ENCODE measurements around the gene TNFSF15. TPM values are rescaled to one million over a fixed set of nuclear protein-coding genes. Genes with fewer than 3 reads are reported as not detected.

Gene TNFSF15
- total and polyA plus RNA-seq, 4 experiments from 2014 or later, result 0.06 to 0.11 TPM; not detected in 2

- Mint-ChIP-seq H3K4me1 (peaks cover 3 to 7% (median 6%) of the 10 kb centered on the region in 4 donors), H3K36me3 (no peaks in the 10 kb centered on the region), H3K27me3 (no peaks in the 10 kb centered on the region), H3K4me3 (no peak overlapping the region), H3K9me3 (no peaks in the 10 kb centered on the region), H3K27ac (peak overlapping the region in 1 of 7 donors; percentile 16)
- POLR2A ChIA-PET (ENCODE audit: partially characterized antibody), result no interaction called here
- Histone ChIP-seq H3K9me3 (ENCODE audit: control insufficient read depth in 1 of 2, low read length in 2 of 2) (no peaks in the 10 kb centered on the region), H3K36me3 (ENCODE audit: insufficient read depth, low read length) (no peaks in the 10 kb centered on the region), H3K4me1 (ENCODE audit: insufficient read depth, low read length) (no peaks in the 10 kb centered on the region), H3K4me3 (ENCODE audit: low read length in 2 of 2) (no peak overlapping the region), H3K27ac (ENCODE audit: low read depth, low read length) (no peak overlapping the region), H3K27me3 (ENCODE audit: insufficient read depth, low read length) (no peaks in the 10 kb centered on the region)
- no peak for DNase-seq
- intact Hi-C loops (cut with micrococcal nuclease), result loop anchor here (10.0 kb wide), 1 partner anchor 50 kb away; no protein-coding TSS in a partner anchor
- CTCF ChIA-PET (ENCODE audit: partially characterized antibody), result interaction anchor here (1.2 kb wide), 1 partner anchor 14 kb away, joined by 3 read pairs; no protein-coding TSS in a partner anchor
Observed at GRCh38 chr9:114825126-114825795, 19.4 kb upstream of the TNFSF15 start.

GRCh38 chr9:114824110-114824509 lies 18.3 kb upstream of the TNFSF15 start:
- H3K36me3 ChIP-seq (ENCODE audit: insufficient read depth, low read length), result no peaks in the 10 kb centered on the region
- intact Hi-C loops (cut with micrococcal nuclease), result loop anchor here (10.0 kb wide), 1 partner anchor 49 kb away; no protein-coding TSS in a partner anchor
- CTCF ChIA-PET (ENCODE audit: partially characterized antibody), result interaction anchor here (1.0 to 1.2 kb wide), 5 partner anchors 11 to 106 kb away, joined by 3 to 4 read pairs (median 3); partner anchors contain the start of genes TNFSF15 and TNFSF8
- H3K36me3 Mint-ChIP-seq, result no peaks in the 10 kb centered on the region
- H3K4me1 Mint-ChIP-seq, result peaks cover 3 to 7% (median 6%) of the 10 kb centered on the region in 4 donors
- no peaks in the 10 kb centered on the region for H3K9me3 Mint-ChIP-seq
- no peaks in the 10 kb centered on the region for H3K27me3 Mint-ChIP-seq
- H3K27ac ChIP-seq (ENCODE audit: low read depth, low read length), result no peak overlapping the region
- H3K4me3 Mint-ChIP-seq, result no peak overlapping the region
- POLR2A ChIA-PET (ENCODE audit: partially characterized antibody), result interaction anchor here (1.0 kb wide), 1 partner anchor 68 kb away, joined by 3 read pairs; no protein-coding TSS in a partner anchor
- DNase-seq, result no peak
- no peak overlapping the region for H3K4me3 ChIP-seq (ENCODE audit: low read length in 2 of 2)
- no peak overlapping the region for H3K27ac Mint-ChIP-seq
- H3K9me3 ChIP-seq (ENCODE audit: control insufficient read depth in 1 of 2, low read length in 2 of 2), result no peaks in the 10 kb centered on the region
- no peaks in the 10 kb centered on the region for H3K27me3 ChIP-seq (ENCODE audit: insufficient read depth, low read length)
- no peaks in the 10 kb centered on the region for H3K4me1 ChIP-seq (ENCODE audit: insufficient read depth, low read length)

GRCh38 chr9:114823441-114823840 lies 17.6 kb upstream of the TNFSF15 start:
- H3K27ac Mint-ChIP-seq, result no peak overlapping the region
- CTCF ChIA-PET (ENCODE audit: partially characterized antibody), result interaction anchor here (1.0 to 1.2 kb wide), 5 partner anchors 11 to 107 kb away, joined by 3 to 4 read pairs (median 3); partner anchors contain the start of genes TNFSF15 and TNFSF8
- POLR2A ChIA-PET (ENCODE audit: partially characterized antibody), result interaction anchor here (1.0 to 1.1 kb wide), 2 partner anchors 68 to 75 kb away, joined by 3 read pairs; no protein-coding TSS in a partner anchor
- no peak overlapping the region for H3K4me3 ChIP-seq (ENCODE audit: low read length in 2 of 2)
- no peaks in the 10 kb centered on the region for H3K9me3 ChIP-seq (ENCODE audit: control insufficient read depth in 1 of 2, low read length in 2 of 2)
- intact Hi-C loops (cut with micrococcal nuclease), result loop anchor here (10.0 kb wide), 1 partner anchor 49 kb away; no protein-coding TSS in a partner anchor
- H3K27me3 ChIP-seq (ENCODE audit: insufficient read depth, low read length), result no peaks in the 10 kb centered on the region
- no peaks in the 10 kb centered on the region for H3K27me3 Mint-ChIP-seq
- no peaks in the 10 kb centered on the region for H3K9me3 Mint-ChIP-seq
- H3K27ac ChIP-seq (ENCODE audit: low read depth, low read length), result no peak overlapping the region
- H3K4me1 Mint-ChIP-seq, result peaks cover 3 to 7% (median 6%) of the 10 kb centered on the region in 4 donors
- H3K36me3 ChIP-seq (ENCODE audit: insufficient read depth, low read length), result no peaks in the 10 kb centered on the region
- H3K36me3 Mint-ChIP-seq, result no peaks in the 10 kb centered on the region
- no peak overlapping the region for H3K4me3 Mint-ChIP-seq
- H3K4me1 ChIP-seq (ENCODE audit: insufficient read depth, low read length), result no peaks in the 10 kb centered on the region
- DNase-seq, result no peak

GRCh38 chr9:114822708-114823107 lies 16.9 kb upstream of the TNFSF15 start:
- Mint-ChIP-seq H3K4me1 (peaks cover 1 to 7% (median 7%) of the 10 kb centered on the region in 4 donors), H3K27ac (no peak overlapping the region), H3K4me3 (peak overlapping the region in 1 of 8 donors; percentile 9), H3K27me3 (no peaks in the 10 kb centered on the region), H3K36me3 (no peaks in the 10 kb centered on the region), H3K9me3 (no peaks in the 10 kb centered on the region)
- ChIA-PET POLR2A (ENCODE audit: partially characterized antibody) (interaction anchor here (1.1 kb wide), 1 partner anchor 76 kb away, joined by 3 read pairs; no protein-coding TSS in a partner anchor), CTCF (ENCODE audit: partially characterized antibody) (interaction anchor here (1.0 to 1.1 kb wide), 3 partner anchors 10 to 106 kb away, joined by 3 to 4 read pairs (median 4); no protein-coding TSS in a partner anchor)
- Histone ChIP-seq H3K27ac (ENCODE audit: low read depth, low read length) (no peak overlapping the region), H3K36me3 (ENCODE audit: insufficient read depth, low read length) (no peaks in the 10 kb centered on the region), H3K4me3 (ENCODE audit: low read length in 2 of 2) (no peak overlapping the region), H3K9me3 (ENCODE audit: control insufficient read depth in 1 of 2, low read length in 2 of 2) (no peaks in the 10 kb centered on the region), H3K27me3 (ENCODE audit: insufficient read depth, low read length) (no peaks in the 10 kb centered on the region), H3K4me1 (ENCODE audit: insufficient read depth, low read length) (no peaks in the 10 kb centered on the region)
- no peak for DNase-seq
- intact Hi-C loops (cut with micrococcal nuclease), result loop anchor here (10.0 kb wide), 1 partner anchor 48 kb away; no protein-coding TSS in a partner anchor

GRCh38 chr9:114820776-114821501 lies 15.1 kb upstream of the TNFSF15 start:
- H3K9me3 Mint-ChIP-seq, result no peaks in the 10 kb centered on the region
- Histone ChIP-seq H3K36me3 (ENCODE audit: insufficient read depth, low read length) (no peaks in the 10 kb centered on the region), H3K4me3 (ENCODE audit: low read length in 2 of 2) (no peak overlapping the region), H3K27me3 (ENCODE audit: insufficient read depth, low read length) (no peaks in the 10 kb centered on the region), H3K9me3 (ENCODE audit: control insufficient read depth in 1 of 2, low read length in 2 of 2) (no peaks in the 10 kb centered on the region), H3K4me1 (ENCODE audit: insufficient read depth, low read length) (no peaks in the 10 kb centered on the region), H3K27ac (ENCODE audit: low read depth, low read length) (no peak overlapping the region)
- CTCF ChIA-PET (ENCODE audit: partially characterized antibody), result interaction anchor here (0.6 to 1.7 kb wide), 3 partner anchors 9 to 88 kb away, joined by 3 to 5 read pairs (median 3); no protein-coding TSS in a partner anchor
- POLR2A ChIA-PET (ENCODE audit: partially characterized antibody), result interaction anchor here (1.5 to 1.6 kb wide), 2 partner anchors 79 to 86 kb away, joined by 4 read pairs; no protein-coding TSS in a partner anchor
- H3K27me3 Mint-ChIP-seq, result no peaks in the 10 kb centered on the region
- no peak overlapping the region for H3K4me3 Mint-ChIP-seq
- peaks cover 1 to 7% (median 7%) of the 10 kb centered on the region in 4 donors for H3K4me1 Mint-ChIP-seq
- H3K36me3 Mint-ChIP-seq, result no peaks in the 10 kb centered on the region
- peak overlapping the region in 1 of 7 donors; percentile 62 for H3K27ac Mint-ChIP-seq
- intact Hi-C loops (cut with micrococcal nuclease), result loop anchor here (10.0 kb wide), 1 partner anchor 46 kb away; no protein-coding TSS in a partner anchor
- no peak for DNase-seq

GRCh38 chr9:114818178-114818577 lies 12.3 kb upstream of the TNFSF15 start:
- H3K4me1 ChIP-seq (ENCODE audit: insufficient read depth, low read length), result no peaks in the 10 kb centered on the region
- H3K27me3 ChIP-seq (ENCODE audit: insufficient read depth, low read length), result no peaks in the 10 kb centered on the region
- DNase-seq, result no peak
- no peak overlapping the region for H3K27ac ChIP-seq (ENCODE audit: low read depth, low read length)
- intact Hi-C loops (cut with micrococcal nuclease), result no loop called here
- no peak overlapping the region for H3K27ac Mint-ChIP-seq
- ChIA-PET CTCF (ENCODE audit: partially characterized antibody) (no interaction called here), POLR2A (ENCODE audit: partially characterized antibody) (interaction anchor here (1.1 kb wide), 1 partner anchor 81 kb away, joined by 3 read pairs; no protein-coding TSS in a partner anchor)
- H3K9me3 Mint-ChIP-seq, result peaks cover 0 to 7% (median 0%) of the 10 kb centered on the region in 8 donors
- H3K4me3 ChIP-seq (ENCODE audit: low read length in 2 of 2), result no peak overlapping the region
- H3K4me1 Mint-ChIP-seq, result peaks cover 1 to 7% (median 7%) of the 10 kb centered on the region in 4 donors
- no peak overlapping the region for H3K4me3 Mint-ChIP-seq
- H3K27me3 Mint-ChIP-seq, result no peaks in the 10 kb centered on the region
- peaks cover 0 to 6% of the 10 kb centered on the region in 2 donors for H3K36me3 Mint-ChIP-seq
- H3K36me3 ChIP-seq (ENCODE audit: insufficient read depth, low read length), result no peaks in the 10 kb centered on the region
- H3K9me3 ChIP-seq (ENCODE audit: control insufficient read depth in 1 of 2, low read length in 2 of 2), result no peaks in the 10 kb centered on the region
